ENCODE results near the gene STK24.

STK24 gene

GRCh38 chr13:98508280-98508679 is 68.6 kb downstream of the STK24 start:
- no peak for DNase-seq

DNA sequence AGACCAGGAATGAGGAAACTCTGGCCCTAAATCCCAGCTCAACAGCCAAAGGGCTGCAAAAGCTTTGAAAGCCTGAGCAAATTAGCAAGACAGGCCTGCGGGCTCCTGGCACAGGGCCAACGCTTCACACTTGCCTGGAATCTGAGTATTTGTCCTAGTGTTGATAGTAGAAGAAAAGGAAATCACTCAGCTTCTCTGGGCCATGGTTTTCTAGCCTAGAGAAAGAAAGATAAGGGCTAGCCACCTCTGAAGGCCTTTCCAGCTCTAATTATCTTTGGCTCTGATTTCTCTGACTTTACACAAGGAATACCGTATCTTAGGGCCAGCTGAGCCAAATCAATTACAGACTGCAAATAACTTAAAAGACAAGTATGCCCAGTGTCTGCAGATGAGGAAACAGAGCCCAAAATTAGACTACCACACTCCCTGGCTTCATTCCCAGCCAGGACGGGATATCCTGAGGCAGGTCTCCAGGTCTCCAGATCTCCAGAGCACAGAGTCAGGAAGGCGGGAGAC is 69.6 kb downstream of the STK24 start:
- no peak for DNase-seq

DNA sequence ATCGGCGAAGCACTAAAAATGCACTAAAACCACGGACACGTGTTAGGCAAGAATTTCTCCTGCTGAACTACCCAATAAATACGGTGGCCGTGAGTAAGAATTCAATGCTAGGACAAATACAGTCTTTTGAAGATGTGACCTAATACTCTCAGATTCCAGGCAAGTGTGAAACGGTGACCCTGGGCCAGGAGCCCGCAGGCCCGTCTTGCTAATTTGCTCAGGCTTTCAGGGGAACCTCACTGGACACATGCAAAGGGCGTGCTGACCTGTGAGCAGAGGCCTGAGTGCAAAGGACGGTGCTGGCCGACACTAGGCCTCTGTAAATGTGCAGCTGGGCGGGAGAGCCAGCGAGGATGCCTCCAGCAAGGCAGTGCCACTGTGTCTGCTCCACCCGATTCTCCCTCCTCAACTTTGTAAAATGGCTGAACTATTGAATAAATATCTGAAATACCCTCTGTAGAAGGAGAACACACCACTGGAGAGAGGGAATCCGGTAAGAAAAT is 70.1 kb downstream of the STK24 start:
- no peak for DNase-seq

DNA sequence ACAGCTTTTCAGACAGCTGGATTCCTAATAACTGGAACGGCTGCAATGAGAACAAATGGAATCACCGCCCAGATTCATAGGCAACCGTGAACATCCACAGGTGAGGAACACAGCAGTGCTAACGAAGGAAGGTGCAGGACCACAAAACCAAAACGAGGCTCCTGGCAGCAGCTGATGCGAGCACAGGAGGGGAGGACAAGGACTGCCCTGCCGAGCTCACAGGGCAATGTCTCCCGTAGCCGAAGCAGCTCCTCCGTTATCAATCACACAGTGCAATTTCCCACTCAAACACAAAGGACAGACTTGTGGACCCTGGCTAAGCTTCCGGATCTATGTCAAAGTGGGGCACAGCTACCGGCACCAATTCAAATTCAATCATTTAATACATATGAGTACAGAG is 70.6 kb downstream of the STK24 start:
- no peak for DNase-seq

DNA sequence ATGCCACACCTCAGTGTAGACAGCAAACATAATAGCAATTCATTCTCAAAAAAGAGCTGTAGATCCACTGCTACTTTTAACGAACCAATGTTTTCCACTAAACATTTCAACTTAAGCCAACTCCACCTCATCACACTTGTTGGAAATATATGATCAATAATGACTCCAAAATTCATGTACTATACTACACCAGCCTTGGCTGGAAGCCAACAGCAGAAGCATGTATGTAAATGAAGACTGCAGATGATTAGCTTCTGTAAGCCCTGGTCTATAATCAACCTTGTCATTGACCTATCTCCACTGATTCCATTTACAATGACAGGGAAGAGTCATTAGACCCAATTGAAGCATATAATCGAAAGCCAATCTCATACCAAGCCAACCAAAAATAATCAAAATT is 71.7 kb downstream of the STK24 start:
- DNase-seq, result no peak

DNA sequence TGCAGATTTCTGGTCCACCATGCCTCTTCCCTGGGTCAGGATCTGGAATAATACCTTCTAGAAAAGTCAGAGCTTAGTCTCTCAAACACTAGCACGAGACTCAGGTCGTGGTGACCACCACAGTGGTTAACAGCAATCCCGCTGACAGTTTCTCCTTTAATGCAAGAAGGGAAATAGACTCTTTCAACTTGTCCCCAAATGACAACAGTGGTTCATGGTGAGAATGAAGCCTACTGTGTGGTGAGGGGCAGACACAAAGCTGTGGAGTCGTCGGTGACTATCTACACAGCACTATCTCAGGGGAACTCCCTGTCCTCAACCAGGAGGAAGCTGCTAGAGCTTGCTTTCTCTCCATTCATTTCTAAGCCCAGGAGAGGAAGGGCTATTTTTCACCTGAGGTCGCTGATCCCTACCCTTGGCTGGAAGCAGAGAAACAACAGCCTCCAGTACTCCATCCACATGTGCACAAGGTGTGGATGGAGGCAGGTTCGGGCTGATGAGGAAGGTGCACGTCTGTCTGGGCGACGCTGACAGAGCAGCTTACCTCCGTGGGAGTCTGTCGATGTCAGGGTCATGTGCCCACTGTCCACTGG is 72.4 kb downstream of the STK24 start:
- DNase-seq, result no peak

DNA sequence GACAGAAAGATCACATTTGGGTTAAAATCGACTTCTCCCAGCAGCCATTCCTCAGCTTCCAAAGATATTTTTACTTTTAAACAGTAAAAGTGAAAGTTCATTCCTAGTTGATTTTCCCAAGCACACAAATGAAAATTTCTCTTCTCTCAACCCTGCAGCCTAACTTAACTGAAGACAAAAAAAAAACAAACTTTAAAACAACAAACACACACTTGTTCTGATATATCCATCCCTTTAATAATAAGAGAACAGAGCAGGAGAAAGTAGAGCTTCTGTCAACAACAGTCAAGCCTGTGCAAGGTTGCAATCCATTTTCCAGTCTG is 72.9 kb downstream of the STK24 start:
- no peak for DNase-seq

- DNase-seq, result no peak
Observed at GRCh38 chr13:98503175-98504028, 73.5 kb downstream of the STK24 start.

- DNase-seq, result no peak
Observed at GRCh38 chr13:98500963-98501421, 75.9 kb downstream of the STK24 start.

- no peak for DNase-seq
Observed at GRCh38 chr13:98496966-98497365, 79.9 kb downstream of the STK24 start.

DNA sequence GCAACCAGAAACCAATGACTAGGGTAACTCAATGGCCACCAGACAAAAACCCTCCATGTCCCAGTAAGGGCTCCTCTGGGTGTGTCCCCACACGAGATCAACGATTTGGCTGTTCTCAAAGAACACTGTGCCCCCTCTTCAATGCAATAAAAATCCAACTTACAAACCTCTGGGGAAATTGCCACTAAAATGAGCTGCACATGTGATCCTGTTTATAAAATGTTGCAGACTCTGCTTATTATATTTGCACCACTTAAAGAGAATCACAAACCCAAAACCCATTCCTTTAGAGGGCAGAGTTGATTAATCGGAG is 80.5 kb downstream of the STK24 start:
- no peak for DNase-seq

- no peak for DNase-seq
Observed at GRCh38 chr13:98495627-98496478, 81.1 kb downstream of the STK24 start.

DNA sequence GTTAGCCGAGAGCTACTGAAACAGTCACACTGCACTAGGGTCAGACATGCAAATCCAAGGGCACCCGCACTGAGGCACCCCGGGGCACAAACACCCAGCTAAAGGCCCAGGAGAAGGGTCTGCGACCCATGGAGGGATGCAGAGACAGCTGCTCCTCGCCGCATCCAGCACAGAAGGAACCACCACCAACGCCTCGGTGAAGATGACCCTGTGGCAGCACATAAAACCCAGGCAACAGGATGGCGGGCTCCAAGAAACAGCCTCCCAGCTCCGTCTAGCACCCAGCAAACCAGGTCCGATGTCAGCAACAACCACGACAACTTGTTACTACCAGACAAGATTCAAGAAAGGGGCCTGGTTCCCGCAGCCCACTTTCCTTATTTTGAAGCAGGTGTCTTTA is 82.1 kb downstream of the STK24 start:
- no peak for DNase-seq

GRCh38 chr13:98493042-98493712 is 83.7 kb downstream of the STK24 start:
- DNase-seq, result no peak

- no peak for DNase-seq
Observed at GRCh38 chr13:98492335-98493041, 84.4 kb downstream of the STK24 start.

DNA sequence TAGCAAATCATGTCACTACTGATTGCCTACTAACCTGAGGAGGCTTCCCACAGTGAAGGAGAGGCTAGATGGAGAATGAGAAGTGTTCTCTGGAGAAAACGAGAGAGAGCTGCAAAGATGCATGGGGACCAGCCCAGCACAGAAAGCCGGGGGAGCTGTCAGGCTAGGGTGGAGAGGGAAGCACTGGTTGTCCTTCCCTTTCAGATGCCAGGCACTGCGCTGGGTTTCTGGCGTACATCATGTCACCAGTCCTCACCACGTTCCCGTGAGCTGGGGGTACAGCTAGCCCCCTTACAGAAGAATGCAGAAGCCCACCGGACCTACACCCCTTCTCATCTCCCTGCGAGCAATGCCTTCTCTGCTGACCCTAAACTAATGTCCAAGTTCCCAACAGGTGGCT is 86.0 kb downstream of the STK24 start:
- no peak for DNase-seq

DNA sequence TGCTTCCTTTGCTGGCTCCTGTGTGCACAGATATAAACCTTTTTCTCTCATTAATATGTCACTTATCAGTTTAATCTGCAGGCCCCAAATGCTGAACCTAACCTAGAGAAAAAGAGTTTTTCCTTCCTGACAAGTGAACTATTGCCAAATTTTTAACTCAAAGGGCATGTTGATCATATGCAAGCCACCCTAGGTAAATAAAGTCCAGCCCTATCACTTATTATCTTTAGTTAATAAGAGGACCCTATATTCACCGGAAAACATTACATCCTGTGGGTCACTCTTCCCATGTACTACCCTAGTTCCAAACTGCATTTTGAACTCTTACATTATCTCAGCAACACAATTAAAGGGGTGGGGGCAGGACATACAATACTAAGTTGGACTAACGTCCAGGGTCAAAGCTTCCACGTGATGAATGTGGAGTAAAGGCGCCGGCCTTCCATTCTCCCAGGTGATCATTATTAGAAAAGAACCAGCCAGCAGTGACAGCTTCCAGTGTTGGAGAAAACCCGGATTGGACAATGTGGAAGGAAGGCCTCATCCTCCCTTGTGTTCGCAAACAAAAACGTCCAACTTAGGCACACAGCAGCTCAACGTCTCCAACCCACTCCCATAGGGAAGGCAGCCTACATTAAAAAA is 86.6 kb downstream of the STK24 start:
- DNase-seq, result no peak

GRCh38 chr13:98489446-98490194 is 87.3 kb downstream of the STK24 start:
- no peak for DNase-seq

GRCh38 chr13:98488736-98489135 is 88.2 kb downstream of the STK24 start:
- no peak for DNase-seq

- DNase-seq, result peak in 1 of 2 experiments; percentile 30
Observed at GRCh38 chr13:98487522-98487921, 89.4 kb downstream of the STK24 start.

- no peak for DNase-seq
Observed at GRCh38 chr13:98487016-98487415, 89.9 kb downstream of the STK24 start.

Measured in Kasumi-1 (cell line).